HL-60/S4 treated with phorbol 12-myristate 13-acetate at 8.2 ng/mL for 4 days and 3 days (cell line): Measurements from ENCODE around the gene HLA-DRA.

Experiments
- in situ Hi-C: fragments of 300-500 bp; cut with MboI; formaldehyde crosslinking; loops from 2 replicates; pipeline ENCODE4 v1.15.0; 2022; ENCODE audit warnings: low sequenced_read_pairs

The HLA-DRA gene

DNA sequence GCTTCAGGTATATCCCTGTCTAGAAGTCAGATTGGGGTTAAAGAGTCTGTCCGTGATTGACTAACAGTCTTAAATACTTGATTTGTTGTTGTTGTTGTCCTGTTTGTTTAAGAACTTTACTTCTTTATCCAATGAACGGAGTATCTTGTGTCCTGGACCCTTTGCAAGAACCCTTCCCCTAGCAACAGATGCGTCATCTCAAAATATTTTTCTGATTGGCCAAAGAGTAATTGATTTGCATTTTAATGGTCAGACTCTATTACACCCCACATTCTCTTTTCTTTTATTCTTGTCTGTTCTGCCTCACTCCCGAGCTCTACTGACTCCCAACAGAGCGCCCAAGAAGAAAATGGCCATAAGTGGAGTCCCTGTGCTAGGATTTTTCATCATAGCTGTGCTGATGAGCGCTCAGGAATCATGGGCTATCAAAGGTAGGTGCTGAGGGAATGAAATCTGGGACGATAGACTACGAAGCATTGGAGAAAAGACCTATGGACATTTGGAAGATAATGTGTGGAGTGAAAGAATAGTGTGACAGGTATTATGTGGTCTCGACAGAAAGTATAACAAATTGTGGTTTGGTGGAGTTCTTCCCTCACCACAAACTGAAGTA is at the start of gene HLA-DRA:
HLA-DRA (plus strand) TSS at position 286 of the 613 bp plus-strand sequence; CDS start at position 350, 64 bp downstream.
- in situ Hi-C loops: no loop called here

DNA sequence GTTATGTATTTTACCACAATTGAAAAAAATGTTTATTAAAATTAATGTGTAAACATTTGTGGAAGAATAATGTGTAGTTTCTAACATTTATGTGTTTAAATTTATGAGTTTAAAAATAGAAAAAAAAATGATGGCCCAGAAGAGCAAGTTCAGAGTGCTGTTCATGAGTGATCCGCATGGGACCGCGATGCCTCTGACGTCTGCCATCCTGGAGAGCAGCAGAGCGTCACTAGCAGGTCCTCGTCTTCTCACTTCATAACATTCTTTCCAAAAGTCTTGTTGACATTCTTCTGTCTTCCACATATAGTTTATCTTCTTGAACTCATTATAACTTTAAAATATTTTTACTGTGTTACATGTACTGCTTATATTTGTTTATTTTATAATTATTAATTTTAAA is 48.2 kb upstream of the HLA-DRA start:
- in situ Hi-C loops: no loop called here

- in situ Hi-C loops: no loop called here
These were observed 45.8 kb upstream of the HLA-DRA start for GRCh38 chr6:32393665-32394420.

GRCh38 chr6:32396028-32396427 is 43.7 kb upstream of the HLA-DRA start:
- in situ Hi-C loops: no loop called here

- in situ Hi-C loops: no loop called here
These were observed 42.3 kb upstream of the HLA-DRA start for GRCh38 chr6:32397252-32397920.

GRCh38 chr6:32401284-32401963 is 38.3 kb upstream of the HLA-DRA start:
- in situ Hi-C loops: loop anchor here (25.0 kb wide), 1 partner anchor 286 kb away; no protein-coding TSS in a partner anchor

DNA sequence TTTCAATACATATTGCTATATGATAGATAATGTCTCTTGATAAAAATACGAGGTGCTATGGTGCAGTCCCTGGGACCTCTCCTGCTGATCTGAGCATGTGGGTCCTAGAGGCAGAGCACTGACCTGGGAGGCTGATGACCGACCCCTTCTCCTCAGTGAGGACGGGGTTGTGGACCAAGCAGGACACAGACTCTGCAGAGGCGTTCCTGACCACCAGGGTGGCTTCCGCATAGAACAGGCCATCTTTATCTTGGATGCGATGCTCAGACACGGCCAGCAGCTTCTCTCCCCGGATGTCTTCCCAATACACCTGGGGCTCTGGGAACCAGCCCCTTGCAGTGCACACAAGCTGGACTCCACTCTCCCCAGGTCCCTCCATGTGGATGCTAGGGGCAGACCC is 36.9 kb upstream of the HLA-DRA start:
- in situ Hi-C loops: loop anchor here (25.0 kb wide), 1 partner anchor 284 kb away; no protein-coding TSS in a partner anchor

DNA sequence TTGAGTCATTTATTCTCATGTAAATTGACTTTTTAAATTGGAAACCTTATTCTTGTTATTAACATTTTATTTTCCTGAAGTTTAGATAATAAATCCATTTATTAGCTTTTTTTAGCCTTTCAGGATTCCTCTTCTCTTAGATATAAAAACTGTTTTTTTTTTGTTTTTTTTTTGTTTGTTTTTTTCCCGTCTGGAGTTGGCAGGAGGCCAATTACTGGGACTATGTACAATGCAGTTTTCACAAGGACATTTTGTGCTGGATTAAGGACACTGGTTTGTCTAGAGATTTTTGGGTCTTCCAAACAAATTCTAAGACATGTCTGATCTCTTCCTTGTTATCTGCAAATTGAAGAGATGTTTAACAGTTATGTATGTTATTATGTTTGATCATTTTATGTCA is 34.0 kb upstream of the HLA-DRA start:
- in situ Hi-C loops: loop anchor here (25.0 kb wide), 1 partner anchor 282 kb away; no protein-coding TSS in a partner anchor

GRCh38 chr6:32406197-32406596 is 33.5 kb upstream of the HLA-DRA start:
- in situ Hi-C loops: loop anchor here (25.0 kb wide), 1 partner anchor 281 kb away; no protein-coding TSS in a partner anchor

GRCh38 chr6:32406857-32407256 is 32.8 kb upstream of the HLA-DRA start, which contains the start of gene BTNL2:
Gene BTNL2, minus strand, starts transcription at chr6:32407181. Its CDS starts 58 bp downstream, at chr6:32407123.
- in situ Hi-C loops: loop anchor here (25.0 kb wide), 1 partner anchor 280 kb away; no protein-coding TSS in a partner anchor

DNA sequence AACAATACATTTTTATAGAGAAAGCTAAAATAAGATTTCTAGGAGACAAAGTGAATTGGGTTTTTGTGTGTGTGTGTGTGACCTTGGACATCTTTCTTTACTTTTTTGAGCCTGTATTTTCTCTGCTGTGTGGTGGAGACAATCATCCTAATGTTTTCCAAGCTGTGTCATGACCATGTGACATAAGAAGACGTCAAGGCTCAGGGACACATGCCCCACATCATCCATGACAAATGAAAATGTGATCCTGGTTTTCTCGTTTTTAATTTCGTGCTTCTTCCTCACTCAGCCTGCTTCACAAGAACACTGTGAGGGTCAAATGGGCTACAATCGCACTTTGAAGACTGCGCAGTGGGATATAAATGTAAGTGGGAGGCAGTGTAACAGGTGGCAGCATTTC is 28.8 kb upstream of the HLA-DRA start:
- in situ Hi-C loops: loop anchor here (10.0 to 25.0 kb wide), 2 partner anchors 276 to 384 kb away; no protein-coding TSS in a partner anchor

DNA sequence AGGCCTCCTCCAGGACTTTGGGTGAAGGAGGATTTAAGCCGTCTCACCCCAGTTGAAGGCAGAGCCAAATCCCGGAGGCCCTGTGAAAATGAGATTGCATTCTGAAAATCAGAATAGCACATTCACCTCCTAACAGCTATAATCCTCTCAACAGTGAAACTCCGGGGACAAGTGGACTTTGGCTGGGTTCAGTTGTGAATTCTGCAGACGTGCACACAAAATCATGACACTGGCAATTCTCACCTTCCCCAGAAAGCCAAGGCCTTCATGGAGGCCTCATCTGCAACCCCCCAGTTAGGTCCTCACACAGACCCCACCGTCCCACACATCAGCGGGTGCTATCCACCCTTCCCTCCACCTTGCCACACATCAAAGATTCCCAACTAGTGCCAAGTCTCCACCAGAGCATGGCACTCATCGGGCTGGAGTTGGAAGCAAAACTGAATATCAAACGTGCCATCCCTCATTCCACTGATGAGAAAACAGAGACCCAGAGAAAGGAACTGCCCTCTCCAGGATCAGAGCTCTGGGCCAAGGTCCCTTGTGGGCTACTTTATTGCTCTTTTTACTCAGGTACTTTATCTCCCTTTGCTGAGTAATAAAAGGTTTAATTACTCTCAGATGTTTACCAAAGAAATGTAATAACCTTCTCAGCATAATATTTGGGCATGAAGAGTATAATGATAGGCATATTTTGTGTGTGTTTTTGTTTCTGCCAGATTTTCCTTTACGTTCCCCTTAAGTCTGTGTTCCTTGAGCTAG is 27.9 kb upstream of the HLA-DRA start:
- in situ Hi-C loops: loop anchor here (10.0 to 25.0 kb wide), 2 partner anchors 276 to 383 kb away; no protein-coding TSS in a partner anchor

- in situ Hi-C loops: loop anchor here (10.0 to 25.0 kb wide), 2 partner anchors 274 to 381 kb away; no protein-coding TSS in a partner anchor
These were observed 26.1 kb upstream of the HLA-DRA start for GRCh38 chr6:32413427-32414047.

DNA sequence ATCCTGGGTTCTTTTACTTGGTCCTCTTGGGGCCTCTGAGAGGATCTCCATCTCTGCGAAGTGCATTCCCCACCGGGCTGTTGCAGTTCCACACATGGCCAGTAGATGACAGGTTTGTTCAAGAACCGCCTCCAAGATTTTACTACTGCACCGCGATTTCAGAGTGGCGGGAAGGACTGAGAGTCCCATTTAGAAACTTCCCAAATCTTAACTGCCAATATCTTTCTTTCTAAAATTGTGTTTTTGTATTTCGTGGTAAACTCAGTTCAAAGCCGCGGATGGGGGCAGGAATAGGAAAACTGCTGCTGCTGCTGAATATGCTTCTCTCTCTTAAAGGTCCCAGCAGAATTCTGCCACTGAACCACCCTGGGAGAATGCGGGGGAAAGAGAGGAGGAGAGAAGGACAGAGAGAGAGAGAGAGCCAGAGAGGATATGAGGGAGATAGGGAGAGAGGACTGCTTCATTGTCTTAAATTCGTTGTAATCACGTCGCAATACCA is 24.1 kb upstream of the HLA-DRA start:
- in situ Hi-C loops: loop anchor here (10.0 to 25.0 kb wide), 2 partner anchors 272 to 379 kb away; no protein-coding TSS in a partner anchor

GRCh38 chr6:32416036-32416435 is 23.7 kb upstream of the HLA-DRA start:
- in situ Hi-C loops: loop anchor here (10.0 to 25.0 kb wide), 2 partner anchors 271 to 379 kb away; no protein-coding TSS in a partner anchor

GRCh38 chr6:32424589-32425300 is 14.9 kb upstream of the HLA-DRA start:
- in situ Hi-C loops: loop anchor here (25.0 kb wide), 1 partner anchor 263 kb away; no protein-coding TSS in a partner anchor

DNA sequence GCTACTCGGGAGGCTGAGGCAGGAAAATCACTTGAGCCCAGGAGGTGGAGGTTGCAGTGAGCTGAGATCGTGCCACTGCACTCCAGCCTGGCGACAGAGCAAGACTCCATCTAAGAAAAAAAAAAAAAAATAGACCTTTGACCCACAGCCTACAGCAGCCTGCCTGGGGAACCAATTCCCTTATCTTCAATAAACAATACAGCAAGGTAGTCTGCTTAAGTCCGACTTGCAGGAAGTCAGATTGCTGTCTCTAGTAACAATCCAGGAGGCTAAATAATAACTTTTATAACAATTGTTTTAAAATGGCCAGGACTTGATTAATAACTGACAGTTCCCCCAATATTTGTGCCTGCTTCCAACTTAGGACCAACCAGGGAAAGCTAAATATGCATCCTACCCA is 13.3 kb upstream of the HLA-DRA start:
- in situ Hi-C loops: no loop called here

GRCh38 chr6:32427218-32427617 is 12.5 kb upstream of the HLA-DRA start:
- in situ Hi-C loops: no loop called here
